ENCODE data around the gene MCTP1.

GRCh38 chr5:95285409-95285755 is 488 bp upstream of the MCTP1 start:
- TF ChIP-seq CTCF (IDR thresholded peaks at IDR 0.05; ENCODE audit: poor library complexity) (no peak), EZH2phosphoT487 (IDR thresholded peaks at IDR 0.05; ENCODE audit: low read depth, severe bottlenecking, unreplicated experiment) (no peak)

All from hepatocyte (in vitro differentiated cells).